ENCODE results near the gene HS3ST5.
"Not testable (repeated sequence)": the region's sequence is repeated elsewhere in the genome, so short reads cannot be mapped to it uniquely, and the experiment has no call there.

Gene HS3ST5

DNA sequence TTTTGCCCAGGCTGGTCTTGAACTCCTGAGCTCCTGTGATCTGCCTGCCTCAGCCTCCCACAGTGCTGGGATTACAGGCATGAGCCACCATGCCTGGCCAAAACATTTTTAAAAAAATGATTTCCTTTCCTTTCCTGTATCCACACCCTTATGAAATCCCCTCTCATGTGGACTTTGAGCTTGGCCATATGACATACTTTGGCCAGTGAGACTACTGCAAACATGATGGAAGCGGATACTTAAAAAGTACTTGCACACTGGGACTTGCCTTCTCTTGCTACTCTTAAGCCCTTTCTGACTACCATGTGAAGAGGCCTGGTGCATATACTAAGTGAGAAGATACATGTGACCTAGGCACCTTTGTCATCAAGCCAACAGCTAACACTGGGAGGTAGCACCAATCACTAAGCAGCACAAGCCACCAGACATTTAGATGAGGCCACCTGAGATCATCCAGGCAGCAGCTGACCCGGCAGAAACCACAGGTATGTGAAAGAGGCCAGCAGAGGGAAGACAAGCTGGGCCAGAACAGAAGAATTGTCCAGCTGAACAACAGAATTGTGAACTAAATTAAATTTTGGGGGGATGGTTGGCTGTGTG lies 293.4 kb downstream of the HS3ST5 start:
- no peak for DNase-seq (ENCODE audit: low read depth in 2 of 2)

DNA sequence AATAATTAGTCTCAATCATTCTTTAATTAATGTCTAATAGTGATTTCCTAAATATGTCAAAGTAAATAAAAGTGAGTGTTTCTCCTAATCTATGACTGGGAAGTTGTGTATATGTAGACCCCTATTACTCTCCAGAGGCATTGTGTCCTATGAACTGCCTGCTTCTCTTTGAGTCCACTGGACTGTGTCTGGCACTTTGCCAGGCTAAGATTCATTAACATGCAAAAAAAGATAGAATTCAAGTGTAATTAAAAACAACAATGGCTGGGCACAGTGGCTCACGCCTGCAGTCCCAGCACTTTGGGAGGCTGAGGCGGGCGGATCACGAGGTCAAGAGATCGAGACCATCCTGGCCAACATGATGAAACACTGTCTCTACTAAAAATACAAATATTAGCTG lies 298.3 kb downstream of the HS3ST5 start:
- not testable (repeated sequence) for DNase-seq (ENCODE audit: low read depth in 2 of 2)

DNA sequence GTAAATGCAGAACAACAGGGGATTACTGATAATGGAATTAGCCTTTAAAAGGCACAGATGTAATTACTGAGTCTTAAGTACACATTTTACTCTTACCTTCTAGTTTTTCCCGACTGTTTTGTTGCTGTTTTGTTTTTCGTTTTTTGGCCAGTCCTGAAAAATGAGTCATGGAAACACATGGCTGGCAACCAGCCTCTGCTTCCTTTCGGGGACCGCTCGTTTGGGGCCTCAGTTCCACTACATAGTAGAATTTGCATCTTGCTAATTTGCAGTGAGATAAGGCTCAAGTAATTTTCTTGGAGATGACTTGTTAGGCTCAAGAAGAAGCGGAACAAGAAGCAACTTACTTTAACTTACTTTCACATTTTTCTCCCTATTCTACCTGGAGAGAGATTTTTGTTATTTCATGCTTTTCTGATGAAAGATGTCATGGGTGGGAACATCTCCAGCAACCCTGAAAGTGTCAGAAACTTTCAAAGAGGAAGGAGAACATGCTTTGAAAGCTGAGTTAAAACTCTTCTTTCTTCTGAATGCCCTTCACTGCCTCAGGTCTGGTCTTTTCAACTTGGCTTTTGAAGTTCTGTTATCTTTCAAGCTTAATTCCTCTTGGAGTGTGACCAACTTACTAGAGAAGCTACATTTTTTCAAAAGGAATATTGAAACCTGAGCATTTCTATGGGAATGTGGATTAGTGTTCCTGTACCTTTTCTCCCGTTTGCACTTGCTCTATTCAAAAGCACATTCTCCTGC lies 300.4 kb downstream of the HS3ST5 start:
- DNase-seq (ENCODE audit: low read depth in 2 of 2) = no peak

DNA sequence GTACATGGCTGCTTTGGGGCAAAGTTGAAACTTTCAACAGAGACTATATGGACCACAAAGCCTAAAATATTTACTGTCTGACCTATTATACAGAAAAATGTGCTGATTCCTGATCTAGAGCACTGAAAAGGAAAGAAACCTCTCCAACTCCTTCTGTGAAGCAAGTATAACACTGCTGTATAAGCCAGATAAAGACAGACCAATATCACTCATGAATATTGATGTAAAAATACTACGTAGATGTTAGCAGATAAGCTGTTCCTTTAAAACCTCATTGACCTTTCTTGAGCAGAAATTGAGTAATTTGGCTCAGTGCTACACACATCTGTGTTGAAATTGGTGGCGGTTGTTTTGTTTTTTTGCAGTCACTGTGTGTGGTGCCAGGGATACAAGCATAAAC lies 302.0 kb downstream of the HS3ST5 start:
- no peak for DNase-seq (ENCODE audit: low read depth in 2 of 2)

DNA sequence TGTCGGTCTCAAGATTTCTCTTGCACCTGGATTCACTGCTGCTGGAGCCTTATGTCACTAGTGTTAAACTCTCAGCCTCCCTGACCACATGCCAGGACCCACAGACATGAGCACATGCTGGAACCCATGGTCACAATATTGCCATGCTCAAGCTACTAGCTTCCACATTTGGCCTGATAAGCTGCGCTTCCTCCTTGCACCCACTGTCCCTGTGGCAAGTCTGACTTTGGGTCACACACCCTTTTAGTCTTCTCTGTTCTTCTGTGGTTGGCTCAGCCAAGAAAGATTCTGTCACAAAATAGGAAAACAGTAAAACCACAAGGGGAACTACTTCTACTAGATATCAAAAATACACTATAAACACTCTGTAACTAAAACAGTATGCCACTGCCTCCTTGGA lies 303.0 kb downstream of the HS3ST5 start:
- no peak for DNase-seq (ENCODE audit: low read depth in 2 of 2)

DNA sequence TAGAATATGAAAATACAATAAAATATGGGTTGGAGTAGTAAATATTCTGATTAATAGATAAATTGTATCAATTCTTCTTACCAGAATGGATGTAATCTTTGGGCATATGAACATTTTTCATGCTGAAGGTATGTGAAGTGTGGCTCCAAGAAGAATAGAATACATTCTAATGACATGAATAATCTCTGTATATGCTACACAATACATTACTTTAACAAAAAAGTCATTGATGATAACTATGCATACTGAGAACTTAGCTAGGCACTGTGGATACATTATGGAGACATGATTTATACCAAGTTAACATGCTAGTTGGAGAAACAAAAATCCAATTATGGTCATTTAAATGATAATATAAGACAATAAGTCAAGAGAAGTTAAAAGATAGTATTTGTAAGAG lies 309.2 kb downstream of the HS3ST5 start:
- no peak for DNase-seq (ENCODE audit: low read depth in 2 of 2)

DNA sequence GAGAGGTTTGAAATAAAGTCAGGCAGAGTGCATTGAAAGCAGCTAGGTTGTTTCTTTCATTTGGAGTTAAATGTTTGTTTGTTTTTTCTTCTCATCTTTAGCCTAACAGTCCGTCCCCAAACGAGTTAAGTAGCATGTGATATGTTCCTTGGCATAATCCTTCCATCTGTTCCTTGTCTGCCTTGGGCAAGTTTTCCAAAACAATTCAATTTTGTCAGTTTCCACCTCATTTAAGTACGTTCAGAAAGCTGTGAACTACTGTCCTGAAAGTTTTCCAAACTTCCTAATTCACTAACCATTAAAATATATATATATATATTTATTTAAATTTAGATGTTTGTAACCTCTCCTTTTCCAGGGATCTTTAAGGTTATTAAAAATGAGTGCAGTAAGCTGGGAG lies 310.1 kb downstream of the HS3ST5 start:
- no peak for DNase-seq (ENCODE audit: low read depth in 2 of 2)

DNA sequence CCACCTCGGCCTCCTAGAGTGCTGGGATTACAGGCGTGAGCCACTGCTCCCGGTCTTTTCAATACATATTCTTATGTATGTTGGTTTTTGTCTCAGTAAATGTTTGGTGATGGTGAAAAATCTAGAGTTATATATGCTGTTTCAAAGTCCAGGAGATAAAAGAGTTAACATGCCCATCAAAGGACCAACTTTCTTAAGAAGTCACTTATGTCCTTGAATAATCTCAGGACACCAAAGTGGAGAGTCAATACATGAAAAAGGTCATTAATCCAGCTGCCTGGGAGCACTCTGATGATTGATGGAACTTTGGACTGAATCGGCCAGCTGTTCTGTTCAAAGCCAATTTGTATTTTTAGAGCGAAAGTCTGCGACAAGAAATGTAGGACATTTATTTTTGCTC lies 312.1 kb downstream of the HS3ST5 start:
- DNase-seq (ENCODE audit: low read depth in 2 of 2) = no peak

DNA sequence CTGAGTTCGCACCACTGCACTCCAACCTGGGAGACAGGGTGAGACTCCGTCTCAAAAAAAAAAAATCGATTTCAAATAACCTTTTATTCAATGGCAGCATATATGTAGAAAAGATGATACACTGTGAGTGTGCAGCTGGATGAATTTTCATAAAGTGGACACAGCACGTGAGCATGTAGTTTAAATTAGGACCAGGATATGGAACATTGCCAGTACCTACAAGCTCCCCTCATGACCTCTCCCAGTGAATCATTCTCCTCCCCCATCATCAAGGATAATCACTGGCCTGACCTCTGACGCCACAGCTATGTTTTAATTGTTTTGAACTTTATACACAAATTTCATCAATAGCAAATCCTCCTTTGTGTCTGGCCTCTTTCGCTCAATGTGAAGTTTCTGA lies 318.1 kb downstream of the HS3ST5 start:
- no peak for DNase-seq (ENCODE audit: low read depth in 2 of 2)

DNA sequence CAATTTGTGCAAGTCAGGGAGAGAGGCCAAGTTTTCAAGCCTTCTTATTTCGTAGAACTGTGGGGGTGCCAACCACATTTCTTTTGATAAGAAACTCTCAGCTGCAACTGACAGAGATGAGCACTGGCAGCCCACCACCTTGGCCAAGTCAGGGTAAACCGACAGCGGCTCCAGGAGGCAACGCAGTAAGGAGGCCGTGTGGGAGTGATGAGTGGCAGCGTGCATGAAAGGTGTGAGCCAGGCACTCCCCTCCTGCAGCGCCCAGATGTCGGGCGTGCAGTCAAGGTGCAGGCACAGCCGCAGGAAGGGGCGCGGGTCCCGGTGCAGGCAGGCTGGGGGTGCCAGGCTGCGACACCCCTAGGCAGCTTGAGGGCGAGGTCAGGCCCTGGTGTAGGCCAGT lies 322.6 kb downstream of the HS3ST5 start:
- no peak for DNase-seq (ENCODE audit: low read depth in 2 of 2)

DNA sequence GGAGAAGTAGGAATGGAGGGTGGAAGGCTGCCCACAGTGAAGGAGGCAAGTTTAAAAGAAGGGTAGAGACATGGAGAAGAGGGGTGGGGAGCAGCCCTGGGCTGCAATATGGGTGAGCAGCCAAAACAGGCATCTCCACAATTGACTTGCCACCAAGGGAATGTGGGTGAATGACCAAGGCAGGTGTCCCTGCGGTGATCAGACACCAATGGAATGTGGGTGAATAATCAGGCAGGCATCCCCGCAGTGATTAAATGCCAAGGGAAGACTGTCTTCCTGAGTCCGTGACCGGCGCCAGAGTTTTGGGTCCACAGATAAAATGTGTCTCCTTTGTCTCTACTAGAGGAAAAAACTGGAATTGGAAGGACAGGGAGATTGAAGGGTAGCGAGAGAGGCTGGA lies 325.7 kb downstream of the HS3ST5 start:
- not testable (repeated sequence) for DNase-seq (ENCODE audit: low read depth in 2 of 2)

DNA sequence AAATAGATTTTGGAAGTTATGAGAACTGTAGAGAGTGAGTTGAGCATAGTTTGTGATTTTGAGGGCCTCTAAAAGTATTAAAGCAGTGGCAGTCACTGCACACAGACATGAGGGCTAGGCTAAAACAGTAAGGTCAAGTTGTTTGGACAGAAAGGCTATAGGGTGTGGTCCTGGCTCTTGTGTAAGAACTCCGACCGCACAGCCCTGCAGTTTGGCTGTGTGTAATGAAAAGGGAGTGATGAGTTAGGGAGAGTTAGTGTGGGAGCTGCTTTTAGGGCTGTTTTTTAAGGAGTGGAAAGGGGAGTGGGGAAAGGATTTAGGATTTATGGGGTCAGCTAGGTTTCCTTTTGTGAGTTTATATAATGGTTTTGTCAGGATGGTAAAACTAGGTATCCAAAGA lies 328.7 kb downstream of the HS3ST5 start:
- not testable (repeated sequence) for DNase-seq (ENCODE audit: low read depth in 2 of 2)

DNA sequence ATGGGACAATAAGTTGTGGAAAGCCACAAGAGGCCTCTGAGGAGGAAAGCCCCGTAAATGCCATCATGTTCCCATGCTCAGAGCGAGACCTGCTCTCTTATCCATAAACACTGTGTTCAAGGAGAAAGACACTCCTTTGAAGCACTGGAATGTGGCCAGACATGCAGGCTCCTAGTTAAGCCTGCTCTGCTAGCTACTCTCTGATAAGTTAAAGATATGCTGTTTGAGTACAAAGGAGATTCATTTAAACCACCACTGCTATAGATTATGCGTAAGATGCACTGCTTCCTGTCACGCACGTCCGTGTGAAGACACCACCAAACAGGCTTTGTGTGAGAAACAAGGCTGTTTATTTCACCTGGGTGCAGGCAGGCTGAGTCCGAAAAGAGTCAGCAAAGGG lies 331.3 kb downstream of the HS3ST5 start:
- not testable (repeated sequence) for DNase-seq (ENCODE audit: low read depth in 2 of 2)

DNA sequence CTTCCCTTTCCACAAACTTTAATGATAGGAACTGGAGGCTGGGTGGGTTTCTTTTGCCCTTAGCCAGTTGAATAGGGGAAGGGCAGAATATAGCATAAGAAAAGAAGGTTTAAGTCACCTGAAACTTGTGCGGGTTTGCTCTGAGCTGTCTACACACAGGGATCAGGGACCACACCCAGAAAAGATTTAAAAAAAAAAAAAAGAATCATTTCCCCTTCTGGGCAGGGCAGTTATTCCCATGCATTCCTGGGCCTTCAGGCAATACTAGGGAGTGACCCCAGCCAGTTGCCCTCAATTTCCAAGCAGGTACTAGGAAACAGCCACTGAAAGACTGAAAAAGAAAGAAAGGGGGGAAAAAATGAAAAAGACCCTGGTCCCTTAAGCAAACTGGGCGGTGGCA lies 332.3 kb downstream of the HS3ST5 start:
- no peak for DNase-seq (ENCODE audit: low read depth in 2 of 2)

DNA sequence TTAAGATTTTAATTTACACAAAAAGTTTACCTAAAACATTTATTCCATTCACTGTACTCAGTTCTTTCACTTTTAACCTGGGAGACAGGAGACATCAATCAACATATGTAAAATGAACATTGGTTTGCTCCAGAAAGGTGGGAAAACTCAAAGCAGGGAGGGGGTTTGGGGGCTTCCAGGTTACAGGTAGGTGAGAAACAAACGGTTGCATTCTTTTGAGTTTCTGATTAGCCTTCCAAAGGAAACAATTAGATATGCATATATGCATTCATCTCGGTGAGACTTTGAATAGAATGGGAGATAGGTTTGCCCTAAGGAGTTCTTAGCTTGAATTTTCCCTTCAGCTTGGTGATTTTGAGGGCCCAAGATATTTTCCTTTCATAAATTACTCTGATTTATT lies 333.6 kb downstream of the HS3ST5 start:
- DNase-seq (ENCODE audit: low read depth in 2 of 2) = no peak

DNA sequence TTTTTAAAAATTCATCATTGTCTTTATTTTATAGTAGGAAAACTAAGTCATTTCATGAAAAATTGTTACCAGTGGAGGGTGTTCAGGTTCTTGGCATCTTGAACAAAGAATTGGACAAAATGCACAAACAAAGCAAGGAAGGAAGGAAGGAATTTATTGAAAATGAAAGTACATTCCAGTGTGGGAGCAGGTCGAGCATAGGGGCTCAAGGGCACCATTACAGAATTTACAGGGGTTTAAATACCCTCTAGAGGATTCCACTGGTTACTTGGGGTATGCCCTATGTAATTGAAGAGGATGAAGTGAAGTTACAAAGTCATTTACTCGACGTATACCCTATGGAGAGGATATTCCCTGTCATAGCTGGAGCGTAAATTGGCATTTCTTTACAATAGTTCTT lies 334.5 kb downstream of the HS3ST5 start:
- no peak for DNase-seq (ENCODE audit: low read depth in 2 of 2)

DNA sequence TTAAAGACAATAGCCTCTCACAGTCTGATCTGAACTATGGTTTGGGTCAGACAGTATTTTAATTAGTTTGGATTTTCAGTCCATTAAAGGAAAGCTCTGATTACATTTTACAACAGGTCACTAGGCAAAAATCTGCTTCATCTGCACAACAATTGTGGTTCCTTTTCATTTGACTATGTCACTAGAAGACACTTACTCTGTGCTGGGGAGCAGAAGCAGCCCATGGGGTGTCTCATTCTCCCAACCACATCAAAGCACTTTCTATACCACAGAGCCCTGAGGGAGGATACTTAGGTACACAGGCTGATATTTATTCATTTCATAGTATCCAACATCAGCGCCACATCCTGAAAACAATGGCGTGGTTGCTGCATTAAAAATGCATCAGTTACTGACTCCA lies 335.3 kb downstream of the HS3ST5 start:
- DNase-seq (ENCODE audit: low read depth in 2 of 2) = no peak

Data from stimulated activated CD8-positive, alpha-beta memory T cell treated with anti-CD3 and anti-CD28 coated beads, Interleukin-2, amount 100 ng/mL, for 48 hours (primary cell).